ENCODE measurements around the gene SCAMP3. TPM values are rescaled to one million over a fixed set of nuclear protein-coding genes. Genes with fewer than 3 reads are reported as not detected.

The SCAMP3 gene
- total and polyA plus RNA-seq, 2 donors (not counting 3 experiments of a cell fraction or from before 2014, with no cell fraction given): 80.1 to 306 TPM

DNA sequence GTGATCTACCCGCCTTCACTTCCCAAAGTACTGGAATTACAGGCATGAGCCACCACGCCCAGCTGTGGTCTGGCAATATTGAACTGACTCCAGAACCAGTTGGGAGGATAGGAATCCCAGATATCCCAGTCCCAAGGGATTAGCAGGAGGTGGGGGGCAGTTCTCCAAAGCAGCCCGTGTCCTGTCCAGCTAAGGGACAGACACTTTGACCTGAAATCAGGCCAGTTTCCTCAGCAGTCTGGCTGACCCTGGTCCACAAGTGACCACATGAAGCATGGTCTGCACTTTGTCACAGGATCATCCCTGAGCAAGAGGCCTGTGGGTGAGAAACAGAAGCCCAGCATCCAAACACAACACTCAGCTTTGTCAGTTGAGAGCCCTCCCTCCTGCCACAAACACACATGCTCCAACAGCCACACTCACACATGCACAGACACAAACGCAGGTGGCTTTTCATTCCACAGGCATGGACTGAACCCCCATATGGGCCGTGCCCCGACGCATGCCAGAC is 43.8 kb upstream of the SCAMP3 start:
- dilution Hi-C loops (cut with MboI; ENCODE audit: extremely low pct_ligation_motif_present, low sequenced_read_pairs): no loop called here
- no peak overlapping the region for H2AFZ ChIP-seq (ENCODE audit: low read depth, low read length)
- POLR2A ChIA-PET: no interaction called here
- CTCF ChIA-PET: interaction anchor here (0.7 to 3.1 kb wide), 2 partner anchors 55 to 1073 kb away, joined by 3 to 9 read pairs; no protein-coding TSS in a partner anchor
- no TSS peak for BruUV-seq (replicated peaks)
- FAIRE-seq (no peak), DNase-seq (ENCODE audit: low read depth, low spot score) (no peak)
- TF ChIP-seq EZH2 (IDR thresholded peaks at IDR 0.05; ENCODE audit: borderline replicate concordance, low read depth, low read length, severe bottlenecking) (no peak), POLR2A (IDR thresholded peaks at IDR 0.05; ENCODE audit: low read depth, low read length) (no peak), POLR2AphosphoS5 (IDR thresholded peaks at IDR 0.05; ENCODE audit: insufficient read depth, low read depth, low read length) (no peak), MYC (IDR thresholded peaks at IDR 0.05; ENCODE audit: low read depth, low read length) (no peak), JUN (IDR thresholded peaks at IDR 0.05; ENCODE audit: borderline replicate concordance, insufficient read depth, insufficient read length, low read depth) (no peak), FOS (IDR thresholded peaks at IDR 0.05; ENCODE audit: borderline replicate concordance, insufficient read depth, low read length) (no peak), CTCF (IDR thresholded peaks at IDR 0.05; ENCODE audit: extremely low read depth in 1 of 2, insufficient read depth in 1 of 2, low read depth in 1 of 2, low read length in 2 of 2) (no peak), GATA2 (IDR thresholded peaks at IDR 0.05; ENCODE audit: insufficient read depth, insufficient read length, low read depth, low read length) (no peak)
- TF ChIP-seq, protein P1, sequence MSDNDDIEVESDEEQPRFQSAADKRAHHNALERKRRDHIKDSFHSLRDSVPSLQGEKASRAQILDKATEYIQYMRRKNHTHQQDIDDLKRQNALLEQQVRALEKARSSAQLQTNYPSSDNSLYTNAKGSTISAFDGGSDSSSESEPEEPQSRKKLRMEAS (IDR thresholded peaks at IDR 0.05; ENCODE audit: insufficient read depth, insufficient read length): no peak
- H3K27ac ChIP-seq (ENCODE audit: insufficient read depth, low read depth, low read length): no peak overlapping the region
- no peaks in the 10 kb centered on the region for H3K9me1 ChIP-seq (replicated peaks; ENCODE audit: control insufficient read depth, extremely low read depth, insufficient read depth, low read length)
- peaks cover 22% of the 10 kb centered on the region for H3K79me2 ChIP-seq (ENCODE audit: control insufficient read depth, insufficient read depth, low read length)
- H3K4me2 ChIP-seq (ENCODE audit: insufficient read depth, low read length): no peak overlapping the region
- H3K36me3 ChIP-seq (ENCODE audit: control insufficient read depth in 2 of 2, extremely low read depth in 1 of 2, insufficient read depth in 2 of 2, low read length in 2 of 2): no peaks in the 10 kb centered on the region
- no peak overlapping the region for H3K4me3 ChIP-seq (replicated peaks in 1 of 3; ENCODE audit: insufficient read depth in 1 of 3, low read depth in 1 of 3, low read length in 3 of 3)
- H4K20me1 ChIP-seq (replicated peaks; ENCODE audit: control insufficient read depth, extremely low read depth, insufficient read depth, low read length): no peaks in the 10 kb centered on the region
- peaks cover 15% of the 10 kb centered on the region for H3K4me1 ChIP-seq (ENCODE audit: control insufficient read depth, extremely low read depth, insufficient read depth, low read length)
- H3K27me3 ChIP-seq (ENCODE audit: control insufficient read depth in 2 of 2, insufficient read depth in 2 of 2, low read length in 2 of 2): no peaks in the 10 kb centered on the region
- intact Hi-C loops (cut with micrococcal nuclease): loop anchor here (5.0 kb wide), 1 partner anchor 114 kb away; no protein-coding TSS in a partner anchor
- H3K9me3 ChIP-seq (replicated peaks; ENCODE audit: control insufficient read depth, insufficient read depth, low read length): no peaks in the 10 kb centered on the region
- no peak overlapping the region for H3K9ac ChIP-seq (replicated peaks; ENCODE audit: extremely low read depth, insufficient read depth, low read length)

Measured in endothelial cell of umbilical vein (primary cell).